ENCODE results near the gene USP51. TPM values are rescaled to one million over a fixed set of nuclear protein-coding genes. Genes with fewer than 3 reads are reported as not detected.
A peak's percentile ranks its signal among the peaks of the same experiment; 100 is the strongest.
"Not testable (repeated sequence)": the region's sequence is repeated elsewhere in the genome, so short reads cannot be mapped to it uniquely, and the experiment has no call there.

The USP51 gene
- polyA plus RNA-seq, 3 donors = 0.05 to 0.18 TPM; not detected in 1

DNA sequence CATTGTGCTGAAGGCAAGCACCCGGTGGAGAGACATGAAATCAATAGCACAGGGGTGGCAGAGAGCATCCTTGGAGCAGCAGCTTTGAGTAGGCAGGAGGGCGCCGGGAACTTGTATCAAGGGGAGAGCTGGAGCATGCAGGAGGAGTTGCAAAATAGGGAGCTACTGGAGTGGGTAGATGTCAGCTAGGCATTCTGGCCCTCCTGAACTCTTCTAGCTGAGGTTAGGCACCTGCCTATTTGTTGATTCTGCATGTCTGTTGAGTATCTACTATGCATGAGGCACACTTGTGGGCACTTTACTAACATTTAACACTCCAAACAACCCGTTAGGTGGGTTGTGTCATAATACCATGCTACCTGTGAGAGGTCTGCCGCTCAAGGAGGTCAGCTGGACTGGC, 30.2 kb downstream of the USP51 start:
- H3K4me1 ChIP-seq (ENCODE audit: control insufficient read depth in 1 of 2, insufficient read depth in 2 of 2, low read length in 2 of 2); H3K4me2 ChIP-seq (replicated peaks; ENCODE audit: extremely low read depth, low read length, poor library complexity, severe bottlenecking); intact Hi-C loops (cut with micrococcal nuclease); H3K9me3 Mint-ChIP-seq; H3K27me3 ChIP-seq (ENCODE audit: control insufficient read depth in 2 of 2, insufficient read depth in 2 of 2, low read length in 2 of 2); H3K9me3 ChIP-seq (replicated peaks in 1 of 2; ENCODE audit: control insufficient read depth in 1 of 2, insufficient read depth in 1 of 2, low read length in 2 of 2); H3K27me3 Mint-ChIP-seq (ENCODE audit: low read depth in 3 of 3); DNase-seq; H3K36me3 Mint-ChIP-seq; H3K79me2 ChIP-seq (ENCODE audit: insufficient read depth, low read length); H4K20me1 ChIP-seq (ENCODE audit: insufficient read depth, low read length); H3K27ac ChIP-seq (ENCODE audit: low read depth in 1 of 2, low read length in 2 of 2); H3K27ac Mint-ChIP-seq; H3K4me3 ChIP-seq (replicated peaks in 1 of 3; ENCODE audit: low read depth in 2 of 3, low read length in 3 of 3); H3K36me3 ChIP-seq (replicated peaks in 1 of 2; ENCODE audit: control insufficient read depth in 1 of 2, insufficient read depth in 2 of 2, low read length in 2 of 2); H3K9ac ChIP-seq (ENCODE audit: insufficient read depth, low read length, poor library complexity, severe bottlenecking); H2AFZ ChIP-seq (ENCODE audit: insufficient read depth, low read depth, low read length, poor library complexity, severe bottlenecking); H3K4me3 Mint-ChIP-seq; H3K4me1 Mint-ChIP-seq: not testable (repeated sequence)
- WGBS (ENCODE audit: insufficient coverage) = no CpG with 5 or more reads among the region's 5 CpGs

DNA sequence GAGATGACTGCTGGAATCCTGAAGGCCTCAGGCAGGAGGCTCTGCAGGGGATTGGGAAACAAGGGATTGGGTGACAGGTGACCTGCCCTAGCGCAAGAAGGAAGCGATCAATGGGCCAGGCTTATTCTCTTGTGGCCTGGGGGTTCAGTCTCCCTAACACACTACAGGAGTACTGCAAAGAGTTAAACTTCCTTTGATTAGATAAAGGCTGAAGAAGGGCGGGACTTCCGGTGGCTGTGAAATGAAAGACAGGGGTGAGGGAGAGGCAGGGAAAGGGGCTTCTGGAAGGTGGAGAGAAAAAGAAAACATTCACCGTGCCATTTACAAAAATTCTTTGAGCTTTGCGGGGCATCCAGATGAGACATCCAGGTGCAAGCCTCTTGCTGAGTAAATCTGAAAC, 33.9 kb downstream of the USP51 start:
- WGBS (ENCODE audit: insufficient coverage) = no CpG with 5 or more reads among the region's 6 CpGs
- H3K79me2 ChIP-seq (ENCODE audit: insufficient read depth, low read length); H3K27me3 Mint-ChIP-seq (ENCODE audit: low read depth in 3 of 3): not testable (repeated sequence)

DNA sequence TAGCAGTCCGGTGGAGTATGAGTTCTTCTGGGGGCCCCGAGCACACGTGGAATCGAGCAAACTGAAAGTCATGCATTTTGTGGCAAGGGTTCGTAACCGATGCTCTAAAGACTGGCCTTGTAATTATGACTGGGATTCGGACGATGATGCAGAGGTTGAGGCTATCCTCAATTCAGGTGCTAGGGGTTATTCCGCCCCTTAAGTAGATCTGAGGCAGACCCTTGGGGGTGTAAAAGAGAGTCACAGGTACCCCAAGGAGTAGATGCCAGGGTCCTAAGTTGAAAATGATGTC, 36.9 kb downstream of the USP51 start:
- Histone ChIP-seq H3K4me2 (replicated peaks; ENCODE audit: extremely low read depth, low read length, poor library complexity, severe bottlenecking) (peak overlapping the region; percentile 82), H3K4me3 (replicated peaks in 1 of 3; ENCODE audit: low read depth in 2 of 3, low read length in 3 of 3) (peak overlapping the region; percentile 25 to 73 (median 52)), H3K36me3 (replicated peaks in 1 of 2; ENCODE audit: control insufficient read depth in 1 of 2, insufficient read depth in 2 of 2, low read length in 2 of 2) (no peaks in the 10 kb centered on the region), H4K20me1 (ENCODE audit: insufficient read depth, low read length) (no peaks in the 10 kb centered on the region), H3K27me3 (ENCODE audit: control insufficient read depth in 2 of 2, insufficient read depth in 2 of 2, low read length in 2 of 2) (no peaks in the 10 kb centered on the region), H3K9me3 (replicated peaks in 1 of 2; ENCODE audit: control insufficient read depth in 1 of 2, insufficient read depth in 1 of 2, low read length in 2 of 2) (no peaks in the 10 kb centered on the region), H3K4me1 (ENCODE audit: control insufficient read depth in 1 of 2, insufficient read depth in 2 of 2, low read length in 2 of 2) (peaks cover 8 to 19% of the 10 kb centered on the region in 2 donors), H3K9ac (ENCODE audit: insufficient read depth, low read length, poor library complexity, severe bottlenecking) (peak overlapping the region; percentile 48), H3K79me2 (ENCODE audit: insufficient read depth, low read length) (no peaks in the 10 kb centered on the region), H3K27ac (ENCODE audit: low read depth in 1 of 2, low read length in 2 of 2) (no peak overlapping the region), H2AFZ (ENCODE audit: insufficient read depth, low read depth, low read length, poor library complexity, severe bottlenecking) (peak overlapping the region; percentile 81)
- H3K4me1 Mint-ChIP-seq = peaks cover 16% of the 10 kb centered on the region
- H3K36me3 Mint-ChIP-seq = no peaks in the 10 kb centered on the region
- TF ChIP-seq, protein P1, sequence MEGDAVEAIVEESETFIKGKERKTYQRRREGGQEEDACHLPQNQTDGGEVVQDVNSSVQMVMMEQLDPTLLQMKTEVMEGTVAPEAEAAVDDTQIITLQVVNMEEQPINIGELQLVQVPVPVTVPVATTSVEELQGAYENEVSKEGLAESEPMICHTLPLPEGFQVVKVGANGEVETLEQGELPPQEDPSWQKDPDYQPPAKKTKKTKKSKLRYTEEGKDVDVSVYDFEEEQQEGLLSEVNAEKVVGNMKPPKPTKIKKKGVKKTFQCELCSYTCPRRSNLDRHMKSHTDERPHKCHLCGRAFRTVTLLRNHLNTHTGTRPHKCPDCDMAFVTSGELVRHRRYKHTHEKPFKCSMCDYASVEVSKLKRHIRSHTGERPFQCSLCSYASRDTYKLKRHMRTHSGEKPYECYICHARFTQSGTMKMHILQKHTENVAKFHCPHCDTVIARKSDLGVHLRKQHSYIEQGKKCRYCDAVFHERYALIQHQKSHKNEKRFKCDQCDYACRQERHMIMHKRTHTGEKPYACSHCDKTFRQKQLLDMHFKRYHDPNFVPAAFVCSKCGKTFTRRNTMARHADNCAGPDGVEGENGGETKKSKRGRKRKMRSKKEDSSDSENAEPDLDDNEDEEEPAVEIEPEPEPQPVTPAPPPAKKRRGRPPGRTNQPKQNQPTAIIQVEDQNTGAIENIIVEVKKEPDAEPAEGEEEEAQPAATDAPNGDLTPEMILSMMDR (IDR thresholded peaks at IDR 0.05) = no peak
- peaks cover 0 to 10% (median 8%) of the 10 kb centered on the region in 3 donors for H3K27me3 Mint-ChIP-seq (ENCODE audit: low read depth in 3 of 3)
- H3K9me3 Mint-ChIP-seq = peaks cover 0 to 6% (median 0%) of the 10 kb centered on the region in 7 donors
- no peak for DNase-seq
- H3K4me3 Mint-ChIP-seq = peak overlapping the region; percentile 88 to 93
- intact Hi-C loops (cut with micrococcal nuclease) = no loop called here
- WGBS (ENCODE audit: insufficient coverage) = 0% methylated on average over 4 of the region's 9 CpGs
- peak overlapping the region in 2 of 7 donors; percentile 50 to 66 for H3K27ac Mint-ChIP-seq

More for the DNA sequence above, 33.9 kb downstream of the USP51 start:
- H3K27ac ChIP-seq (ENCODE audit: low read depth in 1 of 2, low read length in 2 of 2); H3K4me2 ChIP-seq (replicated peaks; ENCODE audit: extremely low read depth, low read length, poor library complexity, severe bottlenecking); H3K36me3 ChIP-seq (replicated peaks in 1 of 2; ENCODE audit: control insufficient read depth in 1 of 2, insufficient read depth in 2 of 2, low read length in 2 of 2); intact Hi-C loops (cut with micrococcal nuclease); H3K9me3 Mint-ChIP-seq; H3K27me3 ChIP-seq (ENCODE audit: control insufficient read depth in 2 of 2, insufficient read depth in 2 of 2, low read length in 2 of 2); H3K27ac Mint-ChIP-seq; H3K4me3 ChIP-seq (replicated peaks in 1 of 3; ENCODE audit: low read depth in 2 of 3, low read length in 3 of 3); H3K4me3 Mint-ChIP-seq; H3K9ac ChIP-seq (ENCODE audit: insufficient read depth, low read length, poor library complexity, severe bottlenecking); H2AFZ ChIP-seq (ENCODE audit: insufficient read depth, low read depth, low read length, poor library complexity, severe bottlenecking); H3K36me3 Mint-ChIP-seq; H3K9me3 ChIP-seq (replicated peaks in 1 of 2; ENCODE audit: control insufficient read depth in 1 of 2, insufficient read depth in 1 of 2, low read length in 2 of 2); DNase-seq; H4K20me1 ChIP-seq (ENCODE audit: insufficient read depth, low read length): not testable (repeated sequence)
- peaks cover 8 to 19% of the 10 kb centered on the region in 2 donors for H3K4me1 ChIP-seq (ENCODE audit: control insufficient read depth in 1 of 2, insufficient read depth in 2 of 2, low read length in 2 of 2)
- H3K4me1 Mint-ChIP-seq = peaks cover 16% of the 10 kb centered on the region

All from CD14-positive monocyte (primary cell).